Endothelial cell (in vitro differentiated cells): ENCODE data around the gene PRG2. TPM values are rescaled to one million over a fixed set of nuclear protein-coding genes. Genes with fewer than 3 reads are reported as not detected.

ENCODE experiments used
- DNase-seq: peaks from one replicate; pipeline ENCODE4 v3.0.0; 2021; ENCODE audit warnings: low spot score
- H3K27ac Mint-ChIP-seq: one replicate; pipeline ENCODE4 v1.8.0; 2021; ENCODE audit warnings: mixed read lengths, inconsistent platforms; ENCODE audit not compliant: unreplicated experiment
- H3K27me3 Mint-ChIP-seq: one replicate; pipeline ENCODE4 v1.8.0; 2021; ENCODE audit warnings: mild to moderate bottlenecking, moderate library complexity, mixed read lengths, inconsistent platforms; ENCODE audit not compliant: unreplicated experiment
- H3K36me3 Mint-ChIP-seq: one replicate; pipeline ENCODE4 v1.8.0; 2021; ENCODE audit warnings: mild to moderate bottlenecking, low read depth, mixed read lengths, inconsistent platforms; ENCODE audit not compliant: unreplicated experiment
- H3K4me1 Mint-ChIP-seq: one replicate; pipeline ENCODE4 v1.8.0; 2021; ENCODE audit warnings: mild to moderate bottlenecking, mixed read lengths, inconsistent platforms; ENCODE audit not compliant: unreplicated experiment
- H3K4me3 Mint-ChIP-seq: one replicate; pipeline ENCODE4 v1.8.0; 2021; ENCODE audit warnings: mild to moderate bottlenecking, mixed read lengths, inconsistent platforms; ENCODE audit not compliant: unreplicated experiment
- H3K9me3 Mint-ChIP-seq: one replicate; pipeline ENCODE4 v1.8.0; 2021; ENCODE audit warnings: mixed read lengths, inconsistent platforms; ENCODE audit not compliant: unreplicated experiment
- long read RNA-seq: library from polyadenylated mRNA; unstranded; transcript quantifications from one replicate; pipeline ENCODE4 v2.0.0, GENCODE V29; 2020; ENCODE audit not compliant: unreplicated experiment
- total RNA-seq: library from RNA; stranded (reverse); fragmentation: NEBNext Ultra II Directional; extraction: Animal tissue kit (Norgen Biotek cat#: 25700); gene quantifications from one replicate; pipeline ENCODE4 v1.2.1, GENCODE V29; 2021; ENCODE audit not compliant: unreplicated experiment
- TF ChIP-seq, protein P1 (sequence below): fragments of 200-600 bp; sonication (generic); IDR thresholded peaks from one replicate; pipeline ENCODE4 v1.5.0; 2021; ENCODE audit warnings: antibody characterized with exemption; ENCODE audit not compliant: unreplicated experiment

Gene PRG2, protein sequence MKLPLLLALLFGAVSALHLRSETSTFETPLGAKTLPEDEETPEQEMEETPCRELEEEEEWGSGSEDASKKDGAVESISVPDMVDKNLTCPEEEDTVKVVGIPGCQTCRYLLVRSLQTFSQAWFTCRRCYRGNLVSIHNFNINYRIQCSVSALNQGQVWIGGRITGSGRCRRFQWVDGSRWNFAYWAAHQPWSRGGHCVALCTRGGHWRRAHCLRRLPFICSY
- total RNA-seq: not detected
- long read RNA-seq: 0 reads

DNA sequence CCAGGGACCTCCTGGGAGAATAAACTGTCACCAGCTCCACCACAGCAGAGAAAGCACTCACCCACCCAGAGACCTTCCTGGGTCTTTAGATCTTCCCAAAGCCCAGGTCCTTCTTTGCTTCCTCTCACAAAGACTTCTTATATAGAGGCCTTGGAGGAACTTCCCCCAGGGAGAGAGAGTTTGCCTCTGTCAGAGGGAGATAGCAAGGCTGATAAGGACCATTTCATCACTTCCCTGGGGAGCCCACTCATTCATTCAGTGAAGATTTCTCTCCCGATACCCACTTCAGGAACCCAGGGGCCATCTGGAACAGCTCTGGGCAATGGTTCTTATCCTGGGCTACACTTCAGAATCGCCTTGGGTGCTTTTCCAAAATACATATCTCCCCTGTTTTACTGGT is at the start of gene PRG2:
TSS of gene PRG2 (minus strand) at position 116 of the 400 bp plus-strand sequence. CDS start 706 bp downstream, outside the sequence.
- no peaks in the 10 kb centered on the region for H3K4me1 Mint-ChIP-seq
- H3K9me3 Mint-ChIP-seq: no peaks in the 10 kb centered on the region
- no peak within 1 kb of the TSS for H3K27ac Mint-ChIP-seq
- H3K36me3 Mint-ChIP-seq: no peaks in the 10 kb centered on the region
- H3K4me3 Mint-ChIP-seq: no peak within 1 kb of the TSS
- H3K27me3 Mint-ChIP-seq: peaks cover 3% of the 10 kb centered on the region
- DNase-seq: no peak
- TF ChIP-seq, protein P1, sequence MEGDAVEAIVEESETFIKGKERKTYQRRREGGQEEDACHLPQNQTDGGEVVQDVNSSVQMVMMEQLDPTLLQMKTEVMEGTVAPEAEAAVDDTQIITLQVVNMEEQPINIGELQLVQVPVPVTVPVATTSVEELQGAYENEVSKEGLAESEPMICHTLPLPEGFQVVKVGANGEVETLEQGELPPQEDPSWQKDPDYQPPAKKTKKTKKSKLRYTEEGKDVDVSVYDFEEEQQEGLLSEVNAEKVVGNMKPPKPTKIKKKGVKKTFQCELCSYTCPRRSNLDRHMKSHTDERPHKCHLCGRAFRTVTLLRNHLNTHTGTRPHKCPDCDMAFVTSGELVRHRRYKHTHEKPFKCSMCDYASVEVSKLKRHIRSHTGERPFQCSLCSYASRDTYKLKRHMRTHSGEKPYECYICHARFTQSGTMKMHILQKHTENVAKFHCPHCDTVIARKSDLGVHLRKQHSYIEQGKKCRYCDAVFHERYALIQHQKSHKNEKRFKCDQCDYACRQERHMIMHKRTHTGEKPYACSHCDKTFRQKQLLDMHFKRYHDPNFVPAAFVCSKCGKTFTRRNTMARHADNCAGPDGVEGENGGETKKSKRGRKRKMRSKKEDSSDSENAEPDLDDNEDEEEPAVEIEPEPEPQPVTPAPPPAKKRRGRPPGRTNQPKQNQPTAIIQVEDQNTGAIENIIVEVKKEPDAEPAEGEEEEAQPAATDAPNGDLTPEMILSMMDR: no peak

DNA sequence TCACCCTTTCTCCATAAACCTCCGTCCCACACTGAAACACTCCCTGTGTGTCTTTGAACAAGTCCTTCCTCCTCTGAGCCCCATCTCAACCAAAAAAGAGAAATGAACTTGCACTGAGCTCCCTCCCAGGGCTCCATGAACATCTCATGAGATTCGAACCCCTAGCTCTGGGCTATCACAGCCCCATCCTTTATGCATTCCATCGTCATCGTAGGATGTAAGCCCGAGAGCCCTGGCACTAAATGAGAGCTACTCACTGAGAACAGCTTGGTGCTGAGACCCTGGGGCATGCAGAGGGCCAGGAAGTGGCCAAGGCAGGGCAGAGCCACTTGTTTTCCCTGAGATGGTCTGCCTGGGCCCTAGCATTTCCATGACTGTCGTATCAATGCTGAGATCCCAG is 49.3 kb upstream of the PRG2 start:
- Mint-ChIP-seq H3K36me3 (no peaks in the 10 kb centered on the region), H3K4me1 (no peaks in the 10 kb centered on the region), H3K27me3 (peaks cover 7% of the 10 kb centered on the region), H3K9me3 (no peaks in the 10 kb centered on the region), H3K27ac (no peak overlapping the region), H3K4me3 (no peak overlapping the region)
- TF ChIP-seq, protein P1: no peak
- DNase-seq: no peak

DNA sequence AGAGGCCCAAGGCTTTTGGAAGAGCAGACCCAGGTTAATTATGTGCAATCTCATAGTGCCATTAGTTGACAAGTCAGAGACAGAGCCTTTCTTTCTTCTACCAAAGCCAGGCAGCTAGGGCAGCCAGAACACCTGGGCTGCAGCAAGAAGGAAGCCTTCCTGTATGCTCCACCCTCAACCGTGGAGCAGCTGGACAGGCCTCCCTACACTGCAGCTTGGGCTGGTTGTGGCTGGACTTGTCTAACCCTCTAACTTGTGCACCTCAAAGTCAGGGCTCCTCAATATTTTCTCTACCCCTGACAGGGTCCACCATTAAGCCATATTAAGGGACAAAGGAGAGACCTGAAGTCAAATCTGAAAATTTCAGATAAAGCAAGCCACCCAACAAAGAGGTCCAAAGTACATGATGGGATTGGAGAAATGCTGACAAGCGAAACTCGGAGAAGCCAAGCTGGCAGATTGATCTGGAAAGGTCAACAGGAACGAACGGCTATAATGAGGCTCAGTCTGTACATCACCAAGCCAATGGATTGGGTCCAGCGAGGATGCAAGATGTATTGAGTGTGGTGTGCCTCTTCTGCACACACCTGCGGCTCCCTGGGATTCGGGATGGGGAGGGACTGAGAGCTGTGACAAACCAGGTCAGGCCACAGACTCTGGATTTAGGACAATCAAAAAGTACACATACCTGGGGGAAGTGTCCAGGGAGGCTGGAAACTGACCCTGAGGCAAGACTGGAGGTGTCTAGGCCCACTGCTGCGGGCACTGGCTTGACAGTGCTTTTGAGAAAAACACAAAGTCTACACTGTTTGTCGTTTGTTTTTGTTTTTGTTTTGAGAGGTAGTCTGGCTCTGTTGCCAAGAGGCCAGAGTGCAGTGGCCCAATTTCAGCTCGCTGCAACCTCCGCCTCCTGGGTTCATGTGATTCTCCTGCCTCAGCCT is 48.2 kb upstream of the PRG2 start:
- no peak overlapping the region for H3K27ac Mint-ChIP-seq
- no peaks in the 10 kb centered on the region for H3K9me3 Mint-ChIP-seq
- TF ChIP-seq, protein P1: no peak
- peaks cover under 1% of the 10 kb centered on the region for H3K4me1 Mint-ChIP-seq
- peaks cover 7% of the 10 kb centered on the region for H3K27me3 Mint-ChIP-seq
- H3K4me3 Mint-ChIP-seq: no peak overlapping the region
- DNase-seq: no peak
- no peaks in the 10 kb centered on the region for H3K36me3 Mint-ChIP-seq

DNA sequence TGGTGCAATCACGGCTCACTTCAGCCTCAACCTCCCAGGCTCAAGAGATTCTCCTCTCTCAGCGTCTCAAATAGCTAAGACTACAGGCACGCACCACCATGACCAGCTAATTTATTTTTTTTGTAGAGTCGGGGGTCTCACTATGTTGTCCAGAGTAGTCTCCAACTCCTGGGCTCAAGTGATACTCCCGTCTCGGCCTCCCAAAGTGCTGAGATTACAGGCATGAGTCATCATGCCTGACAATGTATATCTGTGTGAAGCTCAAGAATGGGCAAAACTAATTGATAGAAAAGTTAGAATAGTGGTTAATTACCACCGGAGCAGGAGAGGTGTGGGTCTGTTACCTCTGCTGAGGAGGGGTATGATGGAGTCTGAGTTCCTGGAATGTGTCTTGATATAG is 45.6 kb upstream of the PRG2 start:
- peaks cover 8% of the 10 kb centered on the region for H3K27me3 Mint-ChIP-seq
- H3K4me3 Mint-ChIP-seq: no peak overlapping the region
- peaks cover 15% of the 10 kb centered on the region for H3K4me1 Mint-ChIP-seq
- no peak for DNase-seq
- no peak overlapping the region for H3K27ac Mint-ChIP-seq
- no peaks in the 10 kb centered on the region for H3K9me3 Mint-ChIP-seq
- TF ChIP-seq, protein P1: no peak
- H3K36me3 Mint-ChIP-seq: no peaks in the 10 kb centered on the region
